Measurements from ENCODE around the gene PRADC1.

Gene PRADC1

GRCh38 chr2:73233932-73234832 is 1.1 kb upstream of the PRADC1 start, which contains the start of gene CCT7:
Gene CCT7 (plus strand): TSS chr2:73234308. CDS start chr2:73234379, 71 bp downstream.
- DNase-seq: peak; percentile 87

GRCh38 chr2:73232403-73233153 is 461 bp downstream of the PRADC1 start:
- no peak for DNase-seq

- DNase-seq: no peak
Measured at GRCh38 chr2:73228631-73229030, 4.4 kb downstream of the PRADC1 start.

GRCh38 chr2:73227086-73227485 is 6.0 kb downstream of the PRADC1 start:
- no peak for DNase-seq

GRCh38 chr2:73225513-73226360 is 7.3 kb downstream of the PRADC1 start:
- DNase-seq: no peak

GRCh38 chr2:73223821-73224220 is 9.2 kb downstream of the PRADC1 start:
- DNase-seq: no peak

- no peak for DNase-seq
Measured at GRCh38 chr2:73218298-73218697, 14.7 kb downstream of the PRADC1 start.

GRCh38 chr2:73217826-73218225 is 15.2 kb downstream of the PRADC1 start:
- no peak for DNase-seq

GRCh38 chr2:73217160-73217559 is 15.9 kb downstream of the PRADC1 start:
- DNase-seq: no peak

GRCh38 chr2:73215254-73215653 is 17.8 kb downstream of the PRADC1 start:
- no peak for DNase-seq

- DNase-seq: peak; percentile 94
Measured at GRCh38 chr2:73214120-73215035, 18.7 kb downstream of the PRADC1 start, which contains the start of gene SMYD5. Gene SMYD5 (plus strand): TSS chr2:73214245. CDS start chr2:73214267, 22 bp downstream.

GRCh38 chr2:73212448-73213176 is 20.4 kb downstream of the PRADC1 start:
- DNase-seq: peak; percentile 80

- no peak for DNase-seq
Measured at GRCh38 chr2:73212098-73212447, 21.0 kb downstream of the PRADC1 start.

GRCh38 chr2:73210696-73211095 is 22.3 kb downstream of the PRADC1 start:
- DNase-seq: no peak

GRCh38 chr2:73210019-73210418 is 23.0 kb downstream of the PRADC1 start:
- no peak for DNase-seq

GRCh38 chr2:73208258-73208657 is 24.8 kb downstream of the PRADC1 start:
- DNase-seq: no peak

- DNase-seq: no peak
Measured at GRCh38 chr2:73205611-73206010, 27.4 kb downstream of the PRADC1 start.

GRCh38 chr2:73203055-73203681 is 29.9 kb downstream of the PRADC1 start:
- no peak for DNase-seq

- peak; percentile 19 for DNase-seq
Measured at GRCh38 chr2:73202156-73203054, 30.6 kb downstream of the PRADC1 start, which contains the start of gene NOTO. Gene NOTO (plus strand): TSS chr2:73202574. CDS start chr2:73202667, 93 bp downstream.

Measured in activated naive CD4-positive, alpha-beta T cell treated with anti-CD3 and anti-CD28 coated beads, Interleukin-2, amount 50 U/mL, for 16 hours (primary cell).